ENCODE results near the gene DPYD. TPM values are rescaled to one million over a fixed set of nuclear protein-coding genes. Genes with fewer than 3 reads are reported as not detected.

Gene DPYD
- total RNA-seq, 2 donors from 2014 or later: 9.2 to 17.5 TPM

- Histone ChIP-seq H3K4me3 (ENCODE audit: low read length) (no peak overlapping the region), H3K4me1 (ENCODE audit: control insufficient read depth, insufficient read depth, low read length) (no peaks in the 10 kb centered on the region), H3K27me3 (ENCODE audit: control insufficient read depth, insufficient read depth, low read length, poor library complexity, severe bottlenecking) (no peaks in the 10 kb centered on the region), H3K9ac (ENCODE audit: extremely low read depth, low read length, poor library complexity, severe bottlenecking) (no peak overlapping the region), H3K9me3 (ENCODE audit: control insufficient read depth, low read length) (no peaks in the 10 kb centered on the region), H3K36me3 (ENCODE audit: control insufficient read depth, insufficient read depth, low read length) (no peaks in the 10 kb centered on the region), H3K27ac (ENCODE audit: low read depth, low read length) (no peak overlapping the region)
- DNase-seq: no peak
- TF ChIP-seq, protein P1, sequence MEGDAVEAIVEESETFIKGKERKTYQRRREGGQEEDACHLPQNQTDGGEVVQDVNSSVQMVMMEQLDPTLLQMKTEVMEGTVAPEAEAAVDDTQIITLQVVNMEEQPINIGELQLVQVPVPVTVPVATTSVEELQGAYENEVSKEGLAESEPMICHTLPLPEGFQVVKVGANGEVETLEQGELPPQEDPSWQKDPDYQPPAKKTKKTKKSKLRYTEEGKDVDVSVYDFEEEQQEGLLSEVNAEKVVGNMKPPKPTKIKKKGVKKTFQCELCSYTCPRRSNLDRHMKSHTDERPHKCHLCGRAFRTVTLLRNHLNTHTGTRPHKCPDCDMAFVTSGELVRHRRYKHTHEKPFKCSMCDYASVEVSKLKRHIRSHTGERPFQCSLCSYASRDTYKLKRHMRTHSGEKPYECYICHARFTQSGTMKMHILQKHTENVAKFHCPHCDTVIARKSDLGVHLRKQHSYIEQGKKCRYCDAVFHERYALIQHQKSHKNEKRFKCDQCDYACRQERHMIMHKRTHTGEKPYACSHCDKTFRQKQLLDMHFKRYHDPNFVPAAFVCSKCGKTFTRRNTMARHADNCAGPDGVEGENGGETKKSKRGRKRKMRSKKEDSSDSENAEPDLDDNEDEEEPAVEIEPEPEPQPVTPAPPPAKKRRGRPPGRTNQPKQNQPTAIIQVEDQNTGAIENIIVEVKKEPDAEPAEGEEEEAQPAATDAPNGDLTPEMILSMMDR (conservative IDR thresholded peaks at IDR 0.05): no peak
- Mint-ChIP-seq H3K27me3 (ENCODE audit: insufficient read depth) (no peaks in the 10 kb centered on the region), H3K4me1 (no peaks in the 10 kb centered on the region), H3K9me3 (no peaks in the 10 kb centered on the region), H3K36me3 (ENCODE audit: low read depth) (no peaks in the 10 kb centered on the region), H3K27ac (no peak overlapping the region), H3K4me3 (no peak overlapping the region)
- WGBS, 2 experiments (ENCODE audit: insufficient coverage in 1 of 2, insufficient read length in 1 of 2): 89 to 97% methylated on average over 3 of the region's 3 CpGs
Measured at GRCh38 chr1:97090725-97091124, 830.1 kb downstream of the DPYD start.

DNA sequence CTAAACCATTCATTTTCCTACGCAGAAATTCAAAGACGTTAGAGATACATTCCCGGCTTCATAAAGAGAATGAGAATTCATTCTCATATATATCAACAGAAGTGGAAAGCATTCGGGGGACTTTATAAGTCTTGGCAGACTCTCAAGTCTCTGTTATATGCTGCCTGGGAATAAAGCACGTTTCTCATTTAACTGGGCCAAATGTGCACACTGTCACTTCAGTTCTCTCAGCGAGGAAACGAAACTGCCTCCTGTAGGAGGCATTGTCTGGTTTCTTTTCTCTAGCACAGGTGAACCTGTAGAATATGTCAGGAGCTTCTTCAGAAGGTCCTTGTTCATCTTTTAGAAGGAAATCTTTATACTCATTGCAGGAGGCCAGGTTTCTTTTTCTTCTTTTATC is 831.7 kb downstream of the DPYD start:
- Mint-ChIP-seq H3K27ac (no peak overlapping the region), H3K9me3 (no peaks in the 10 kb centered on the region), H3K27me3 (ENCODE audit: insufficient read depth) (no peaks in the 10 kb centered on the region), H3K36me3 (ENCODE audit: low read depth) (no peaks in the 10 kb centered on the region), H3K4me3 (no peak overlapping the region), H3K4me1 (no peaks in the 10 kb centered on the region)
- H3K4me1 ChIP-seq (ENCODE audit: control insufficient read depth, insufficient read depth, low read length): no peaks in the 10 kb centered on the region
- H3K9me3 ChIP-seq (ENCODE audit: control insufficient read depth, low read length): no peaks in the 10 kb centered on the region
- no peak for DNase-seq
- H3K4me3 ChIP-seq (ENCODE audit: low read length): no peak overlapping the region
- H3K27ac ChIP-seq (ENCODE audit: low read depth, low read length): no peak overlapping the region
- TF ChIP-seq, protein P1 (conservative IDR thresholded peaks at IDR 0.05): no peak
- 90 to 92% methylated on average over 6 to 7 of the region's 7 CpGs for WGBS, 2 experiments (ENCODE audit: insufficient coverage in 1 of 2, insufficient read length in 1 of 2)
- no peak overlapping the region for H3K9ac ChIP-seq (ENCODE audit: extremely low read depth, low read length, poor library complexity, severe bottlenecking)
- no peaks in the 10 kb centered on the region for H3K36me3 ChIP-seq (ENCODE audit: control insufficient read depth, insufficient read depth, low read length)
- H3K27me3 ChIP-seq (ENCODE audit: control insufficient read depth, insufficient read depth, low read length, poor library complexity, severe bottlenecking): no peaks in the 10 kb centered on the region

DNA sequence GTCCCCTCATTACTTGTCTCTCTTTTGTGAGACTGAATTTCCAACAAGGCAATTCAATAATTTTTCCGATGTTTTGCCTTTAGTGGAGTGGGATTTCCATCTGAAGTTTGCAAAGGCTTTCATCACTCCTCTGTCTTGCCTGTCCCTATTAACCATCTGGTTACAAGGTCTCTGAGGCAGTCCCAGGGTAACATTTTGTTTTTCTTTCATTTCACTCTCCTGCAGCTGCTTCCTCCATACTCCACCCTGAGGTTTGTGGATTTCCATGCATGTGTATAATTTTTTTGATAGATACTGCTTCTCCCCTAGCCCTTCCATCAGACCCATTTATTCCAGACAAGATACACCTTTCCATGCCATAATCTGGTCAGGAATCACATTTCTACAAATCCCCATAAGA is 832.4 kb downstream of the DPYD start:
- no peak overlapping the region for H3K27ac Mint-ChIP-seq
- no peaks in the 10 kb centered on the region for H3K4me1 ChIP-seq (ENCODE audit: control insufficient read depth, insufficient read depth, low read length)
- no peak overlapping the region for H3K4me3 Mint-ChIP-seq
- no peaks in the 10 kb centered on the region for H3K27me3 ChIP-seq (ENCODE audit: control insufficient read depth, insufficient read depth, low read length, poor library complexity, severe bottlenecking)
- no peaks in the 10 kb centered on the region for H3K4me1 Mint-ChIP-seq
- H3K36me3 Mint-ChIP-seq (ENCODE audit: low read depth): no peaks in the 10 kb centered on the region
- WGBS, 2 experiments (ENCODE audit: insufficient coverage in 1 of 2, insufficient read length in 1 of 2): 90% methylated on average over 1 of the region's 1 CpG; no CpG with 5 or more reads in 1 of the 2 experiments
- H3K9me3 Mint-ChIP-seq: no peaks in the 10 kb centered on the region
- no peak overlapping the region for H3K9ac ChIP-seq (ENCODE audit: extremely low read depth, low read length, poor library complexity, severe bottlenecking)
- no peak overlapping the region for H3K27ac ChIP-seq (ENCODE audit: low read depth, low read length)
- TF ChIP-seq, protein P1 (conservative IDR thresholded peaks at IDR 0.05): no peak
- no peaks in the 10 kb centered on the region for H3K36me3 ChIP-seq (ENCODE audit: control insufficient read depth, insufficient read depth, low read length)
- no peaks in the 10 kb centered on the region for H3K9me3 ChIP-seq (ENCODE audit: control insufficient read depth, low read length)
- no peaks in the 10 kb centered on the region for H3K27me3 Mint-ChIP-seq (ENCODE audit: insufficient read depth)
- no peak overlapping the region for H3K4me3 ChIP-seq (ENCODE audit: low read length)
- no peak for DNase-seq

Measured in endodermal cell (in vitro differentiated cells).